Endothelial cell of umbilical vein (primary cell): ENCODE results near the gene SMCHD1. TPM values are rescaled to one million over a fixed set of nuclear protein-coding genes. Genes with fewer than 3 reads are reported as not detected.

ENCODE experiments used
- BruUV-seq: library from RNA; stranded (reverse); fragments of 400-500 nt; replicated peaks from 2 replicates; lab custom pipeline; 2021; lab: Mats Ljungman, UMichigan
- CTCF ChIA-PET: fragments of 300-600, 350-600 bp; sonication (Branson Sonifier 250); formaldehyde crosslinking; loops from one replicate; lab custom pipeline; 2021; ENCODE audit warnings: antibody characterized with exemption, inconsistent platforms; lab: Charles Lee
- POLR2A ChIA-PET: fragments of 300-600, 350-600 bp; sonication (Branson Sonifier 250); formaldehyde crosslinking; loops from one replicate; lab custom pipeline; 2021; ENCODE audit warnings: antibody characterized with exemption, inconsistent platforms; lab: Charles Lee
- DNase-seq: peaks from one replicate; pipeline ENCODE4 v3.0.0-alpha.2; 2011; ENCODE audit warnings: low read depth, low spot score
- FAIRE-seq: peaks from 2 replicates; lab custom pipeline; 2011; peaks lifted over from hg19 to GRCh38; lab: Jason Lieb, UNC
- H2AFZ ChIP-seq: 2 replicates; pipeline ENCODE4 v1.6.0; 2012; ENCODE audit warnings: low read depth, low read length, control low read depth, inconsistent platforms
- H3K27ac ChIP-seq: 2 replicates; pipeline ENCODE4 v1.5.1; 2011; ENCODE audit warnings: low read depth, mild to moderate bottlenecking, control low read depth, low read length, moderate library complexity; ENCODE audit not compliant: insufficient read depth
- H3K27me3 ChIP-seq, 2 experiments: 2 replicates each; pipeline versions ENCODE4 v1.6.0 to v1.6.1; 2011; ENCODE audit warnings: low read length in 2 of 2, mixed read lengths in 1 of 2; ENCODE audit not compliant: control insufficient read depth in 2 of 2, insufficient read depth in 2 of 2
- H3K36me3 ChIP-seq, 2 experiments: 2 replicates in 1 of 2; 3 replicates in 1 of 2; pipeline ENCODE4 v1.5.1; 2011; ENCODE audit warnings: low read length in 2 of 2, mild to moderate bottlenecking in 1 of 2, moderate library complexity in 1 of 2; ENCODE audit not compliant: control insufficient read depth in 2 of 2, insufficient read depth in 2 of 2; ENCODE audit errors: extremely low read depth in 1 of 2
- H3K4me1 ChIP-seq: 3 replicates; pipeline ENCODE4 v1.5.1; 2011; ENCODE audit warnings: mild to moderate bottlenecking, low read length; ENCODE audit not compliant: control insufficient read depth, insufficient read depth; ENCODE audit errors: extremely low read depth
- H3K4me2 ChIP-seq: 2 replicates; pipeline ENCODE4 v1.6.1; 2011; ENCODE audit warnings: low read length, control low read depth, mixed read lengths; ENCODE audit not compliant: insufficient read depth
- H3K4me3 ChIP-seq, 3 experiments: fragments of 200-600 bp in 1 of 3; sonication (generic), shearing (Covaris generic) in 1 of 3; replicated peaks in 1 of 3; 2 replicates each; pipeline ENCODE4 v1.5.1; 2011 to 2016; ENCODE audit warnings: control low read depth in 3 of 3, low read length in 3 of 3, mild to moderate bottlenecking in 2 of 3, inconsistent platforms in 1 of 3, low read depth in 1 of 3, moderate library complexity in 1 of 3; ENCODE audit not compliant: insufficient read depth in 1 of 3
- H3K79me2 ChIP-seq: 2 replicates; pipeline ENCODE4 v1.6.0; 2012; ENCODE audit warnings: low read length, inconsistent platforms; ENCODE audit not compliant: control insufficient read depth, insufficient read depth
- H3K9ac ChIP-seq: replicated peaks from 2 replicates; pipeline ENCODE3; 2011; ENCODE audit warnings: low read length, control low read depth; ENCODE audit not compliant: insufficient read depth; ENCODE audit errors: extremely low read depth
- H3K9me1 ChIP-seq: replicated peaks from 3 replicates; pipeline ENCODE4 v1.6.0; 2011; ENCODE audit warnings: mild to moderate bottlenecking, low read length; ENCODE audit not compliant: control insufficient read depth, insufficient read depth; ENCODE audit errors: extremely low read depth
- H3K9me3 ChIP-seq: replicated peaks from 2 replicates; pipeline ENCODE4 v1.5.1; 2012; ENCODE audit warnings: low read length, inconsistent platforms; ENCODE audit not compliant: control insufficient read depth, insufficient read depth
- H4K20me1 ChIP-seq: replicated peaks from 2 replicates; pipeline ENCODE3; 2011; ENCODE audit warnings: mild to moderate bottlenecking, low read length; ENCODE audit not compliant: control insufficient read depth, insufficient read depth; ENCODE audit errors: extremely low read depth
- FOS ChIP-seq: IDR thresholded peaks from 2 replicates; pipeline ENCODE4 v1.6.1; 2011; ENCODE audit warnings: mild to moderate bottlenecking, low read length, moderate library complexity, borderline replicate concordance; ENCODE audit not compliant: insufficient read depth
- GATA2 ChIP-seq: IDR thresholded peaks from 2 replicates; pipeline ENCODE4 v1.7.0; 2011; ENCODE audit warnings: low read depth, mild to moderate bottlenecking, moderate library complexity, mixed read lengths, low read length; ENCODE audit not compliant: insufficient read length, insufficient read depth
- JUN ChIP-seq: IDR thresholded peaks from 2 replicates; pipeline ENCODE4 v1.6.1; 2011; ENCODE audit warnings: borderline replicate concordance, low read depth; ENCODE audit not compliant: insufficient read length, insufficient read depth
- MAX ChIP-seq: IDR thresholded peaks from 2 replicates; pipeline ENCODE4 v1.6.1; 2011; ENCODE audit not compliant: insufficient read depth, insufficient read length
- MYC ChIP-seq: IDR thresholded peaks from one replicate; pipeline ENCODE4 v1.6.1; 2011; ENCODE audit warnings: mild to moderate bottlenecking, low read depth, low read length
- POLR2A ChIP-seq: IDR thresholded peaks from 2 replicates; pipeline ENCODE4 v1.6.1; 2012; ENCODE audit warnings: low read depth, mild to moderate bottlenecking, control low read depth, low read length
- POLR2AphosphoS5 ChIP-seq: IDR thresholded peaks from 2 replicates; pipeline ENCODE4 v1.6.1; 2012; ENCODE audit warnings: low read depth, mild to moderate bottlenecking, control low read depth, low read length, moderate library complexity; ENCODE audit not compliant: insufficient read depth
- dilution Hi-C: fragments of 300-500 bp; cut with MboI; formaldehyde crosslinking; loops from one replicate; pipeline ENCODE4 v1.15.0; 2019; ENCODE audit warnings: low sequenced_read_pairs; ENCODE audit not compliant: extremely low pct_ligation_motif_present
- intact Hi-C: fragments of 100-400 bp; cut with micrococcal nuclease; formaldehyde crosslinking; loops from one replicate; pipeline ENCODE4 v1.10.0; 2022
- polyA plus RNA-seq, 4 experiments: library from polyadenylated mRNA; depleted of rRNA in 3 of 4; stranded (reverse) in 3 of 4; unstranded in 1 of 4; fragments of >200 nt; gene quantifications; 2 replicates each; pipeline versions ENCODE4 v1.2.1 to v1.2.3, GENCODE V29; 2011 to 2012; ENCODE audit warnings: missing spikeins in 1 of 4
- total RNA-seq: library from RNA; stranded (reverse); gene quantifications from 2 replicates; pipeline ENCODE4 v1.2.3, GENCODE V29; 2021

Gene SMCHD1
- total and polyA plus RNA-seq, 2 donors (not counting 3 experiments of a cell fraction or from before 2014, with no cell fraction given): 7.4 to 39.9 TPM

DNA sequence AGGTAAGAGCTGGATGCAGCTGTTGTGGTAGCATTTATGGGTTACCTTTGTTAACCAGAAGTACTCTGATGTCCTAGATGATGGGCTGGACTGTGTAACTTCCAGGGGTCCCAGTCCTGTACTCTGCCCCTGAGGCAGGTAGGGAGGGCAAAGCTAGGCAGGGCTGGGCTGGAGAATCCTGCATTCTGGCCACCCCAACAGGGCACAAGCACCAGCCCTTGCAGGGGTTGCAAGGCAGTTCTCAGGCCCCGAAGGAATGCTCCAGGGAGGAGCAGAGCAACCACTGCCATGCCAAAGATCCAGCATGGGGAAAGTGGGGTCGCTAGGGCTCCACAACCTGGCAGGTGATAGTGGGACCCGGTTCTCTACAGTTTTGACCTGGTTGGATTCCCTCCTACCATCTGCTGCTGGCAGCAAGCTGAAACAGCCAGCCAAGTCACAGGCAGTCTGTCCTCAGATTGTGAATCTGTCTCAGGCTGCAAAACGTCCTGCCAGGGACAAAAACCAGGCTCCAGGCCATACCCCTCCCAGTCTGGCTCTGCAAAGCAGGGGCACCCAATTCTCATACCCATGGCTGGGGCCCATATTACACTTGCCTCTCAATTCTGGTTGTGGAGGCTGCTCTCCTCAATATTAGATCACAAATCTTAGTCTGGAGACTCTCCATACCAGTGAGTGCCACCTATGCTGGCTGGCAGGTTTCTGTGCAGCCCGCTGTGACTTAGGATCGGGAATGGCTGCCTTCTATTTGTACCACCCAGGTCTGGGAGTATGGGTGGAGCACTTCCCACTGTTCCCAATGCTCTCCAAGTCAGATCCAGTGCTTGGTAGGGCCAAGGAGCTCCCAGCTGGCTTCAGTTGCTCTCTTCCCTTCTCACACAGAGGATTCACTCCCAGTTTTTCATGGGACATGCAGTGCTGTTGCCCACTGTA is 61.1 kb downstream of the SMCHD1 start:
- Histone ChIP-seq H3K9me1 (no peaks in the 10 kb centered on the region), H2AFZ (no peak overlapping the region), H4K20me1 (no peaks in the 10 kb centered on the region), H3K4me1 (no peaks in the 10 kb centered on the region), H3K4me2 (no peak overlapping the region), H3K9ac (no peak overlapping the region), H3K9me3 (no peaks in the 10 kb centered on the region), H3K27ac (no peak overlapping the region), H3K4me3 (no peak overlapping the region), H3K36me3 (peaks cover 0 to 4% of the 10 kb centered on the region in 2 experiments), H3K79me2 (peaks cover 3% of the 10 kb centered on the region), H3K27me3 (no peaks in the 10 kb centered on the region)
- FAIRE-seq: no peak
- ChIA-PET CTCF (interaction anchor here (1.0 to 1.4 kb wide), 2 partner anchors 13 to 19 kb away, joined by 3 read pairs; no protein-coding TSS in a partner anchor), POLR2A (no interaction called here)
- BruUV-seq: no TSS peak
- intact Hi-C loops: no loop called here
- DNase-seq: no peak
- TF ChIP-seq MAX: no peak
- TF ChIP-seq POLR2AphosphoS5: no peak
- TF ChIP-seq POLR2A: no peak
- no peak for TF ChIP-seq FOS
- TF ChIP-seq MYC: no peak
- TF ChIP-seq JUN: no peak
- TF ChIP-seq GATA2: no peak
- dilution Hi-C loops: no loop called here
